ENCODE data around the gene UGT1A5.

DNA sequence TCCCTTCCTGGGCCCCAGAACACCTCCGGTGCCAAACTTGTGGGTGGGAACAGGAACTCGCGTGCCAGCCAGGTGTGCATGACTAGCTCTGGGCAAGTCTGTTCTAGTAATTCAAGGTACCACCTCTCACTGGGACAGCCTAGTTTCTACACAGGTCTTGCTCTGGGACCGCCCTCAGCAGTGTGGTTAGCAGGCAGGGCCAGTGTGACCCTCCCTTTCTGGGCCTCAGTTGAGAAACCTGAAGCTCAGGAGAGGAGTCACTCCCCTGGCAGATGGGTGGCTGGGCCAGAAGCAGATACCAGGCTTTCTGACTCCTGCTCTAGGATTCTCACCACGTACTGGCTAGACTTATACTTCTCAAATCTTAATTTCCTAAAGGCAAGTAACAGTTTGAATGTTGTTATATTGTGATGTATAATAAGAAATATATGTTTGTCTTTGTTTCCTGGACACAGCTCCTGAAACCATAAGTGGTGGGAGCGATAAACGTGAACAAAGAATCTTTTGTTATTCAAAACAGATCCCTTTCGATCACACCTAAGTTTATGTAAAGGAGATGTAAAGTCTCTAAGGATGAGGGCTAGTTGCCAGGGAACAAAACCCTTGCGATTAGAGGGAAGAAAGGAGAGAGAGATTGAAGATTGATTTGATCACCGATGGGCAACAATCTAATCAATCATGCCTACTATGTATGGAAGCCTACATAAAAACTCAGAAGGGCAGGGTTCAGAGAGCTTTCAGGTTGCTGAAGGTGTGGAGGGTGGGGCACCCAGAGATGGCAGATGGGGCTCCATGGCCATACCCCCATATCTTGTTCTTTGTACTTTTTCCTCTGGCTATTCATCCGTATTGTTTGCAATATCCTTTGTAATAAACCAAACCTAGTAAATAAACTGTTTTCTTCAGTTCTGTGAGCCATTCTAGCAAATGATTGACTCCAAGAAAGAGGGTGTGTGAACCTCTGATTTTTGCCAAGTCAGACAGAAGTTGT is 21.0 kb upstream of the UGT1A5 start:
- no peak for TF ChIP-seq EZH2 (IDR thresholded peaks at IDR 0.05; ENCODE audit: low read depth, low read length, severe bottlenecking)
- no peak for TF ChIP-seq POLR2A (IDR thresholded peaks at IDR 0.05; ENCODE audit: control extremely low read depth in 1 of 2, low read depth in 2 of 2, low read length in 2 of 2)
- TF ChIP-seq, protein P1, sequence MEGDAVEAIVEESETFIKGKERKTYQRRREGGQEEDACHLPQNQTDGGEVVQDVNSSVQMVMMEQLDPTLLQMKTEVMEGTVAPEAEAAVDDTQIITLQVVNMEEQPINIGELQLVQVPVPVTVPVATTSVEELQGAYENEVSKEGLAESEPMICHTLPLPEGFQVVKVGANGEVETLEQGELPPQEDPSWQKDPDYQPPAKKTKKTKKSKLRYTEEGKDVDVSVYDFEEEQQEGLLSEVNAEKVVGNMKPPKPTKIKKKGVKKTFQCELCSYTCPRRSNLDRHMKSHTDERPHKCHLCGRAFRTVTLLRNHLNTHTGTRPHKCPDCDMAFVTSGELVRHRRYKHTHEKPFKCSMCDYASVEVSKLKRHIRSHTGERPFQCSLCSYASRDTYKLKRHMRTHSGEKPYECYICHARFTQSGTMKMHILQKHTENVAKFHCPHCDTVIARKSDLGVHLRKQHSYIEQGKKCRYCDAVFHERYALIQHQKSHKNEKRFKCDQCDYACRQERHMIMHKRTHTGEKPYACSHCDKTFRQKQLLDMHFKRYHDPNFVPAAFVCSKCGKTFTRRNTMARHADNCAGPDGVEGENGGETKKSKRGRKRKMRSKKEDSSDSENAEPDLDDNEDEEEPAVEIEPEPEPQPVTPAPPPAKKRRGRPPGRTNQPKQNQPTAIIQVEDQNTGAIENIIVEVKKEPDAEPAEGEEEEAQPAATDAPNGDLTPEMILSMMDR (IDR thresholded peaks at IDR 0.05; ENCODE audit: control extremely low read depth in 1 of 3, insufficient read depth in 1 of 3, low read depth in 1 of 3, low read length in 3 of 3) = no peak
- no peak for TF ChIP-seq BRCA1 (IDR thresholded peaks at IDR 0.05; ENCODE audit: low read depth, low read length)
- TF ChIP-seq YY1 (IDR thresholded peaks at IDR 0.05; ENCODE audit: low read depth, low read length) = no peak
- TF ChIP-seq EP300 (IDR thresholded peaks at IDR 0.05; ENCODE audit: borderline replicate concordance in 1 of 2, low read depth in 2 of 2, low read length in 2 of 2) = no peak
- no peak for TF ChIP-seq CREB1 (IDR thresholded peaks at IDR 0.05)
- TF ChIP-seq KDM1A (IDR thresholded peaks at IDR 0.05; ENCODE audit: borderline replicate concordance, low read length) = no peak
- TF ChIP-seq CBX5 (IDR thresholded peaks at IDR 0.05; ENCODE audit: low read depth, low read length) = no peak

All from H1 (cell line).